Retinal pigment epithelial cell (primary cell): ENCODE measurements around the gene CORO6.

Experiments
- DNase-seq: peaks from one replicate; pipeline ENCODE4 v3.0.0-alpha.2; 2010; ENCODE audit warnings: low read depth
- H3K4me3 ChIP-seq: 2 replicates; pipeline ENCODE4 v1.5.1; 2011; ENCODE audit warnings: mild to moderate bottlenecking, low read length, control low read depth, moderate library complexity
- TF ChIP-seq, protein P1 (sequence below): conservative IDR thresholded peaks from 2 replicates; pipeline ENCODE4 v1.5.1; 2011; ENCODE audit warnings: low read depth, low read length, control low read depth, inconsistent platforms

The CORO6 gene

DNA sequence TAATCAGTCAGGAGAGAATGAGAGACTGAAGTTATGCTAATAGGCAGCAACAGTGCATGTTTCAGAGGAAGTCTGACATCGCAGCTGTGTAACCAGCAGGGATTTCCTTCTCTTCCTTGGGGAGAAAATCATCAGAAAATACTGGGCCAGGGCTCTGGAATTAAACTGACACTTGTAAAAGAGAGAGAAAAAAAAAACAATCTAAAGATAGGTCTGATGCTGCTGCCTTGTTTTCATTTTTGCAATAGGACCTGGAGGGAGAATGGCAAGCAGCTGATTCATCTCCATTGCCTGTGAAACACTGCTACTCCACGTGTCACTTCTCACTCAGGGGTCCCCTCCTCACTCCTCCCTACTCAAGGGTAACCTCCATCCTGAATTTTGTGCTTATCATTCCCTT lies 17.7 kb upstream of the CORO6 start:
- TF ChIP-seq, protein P1, sequence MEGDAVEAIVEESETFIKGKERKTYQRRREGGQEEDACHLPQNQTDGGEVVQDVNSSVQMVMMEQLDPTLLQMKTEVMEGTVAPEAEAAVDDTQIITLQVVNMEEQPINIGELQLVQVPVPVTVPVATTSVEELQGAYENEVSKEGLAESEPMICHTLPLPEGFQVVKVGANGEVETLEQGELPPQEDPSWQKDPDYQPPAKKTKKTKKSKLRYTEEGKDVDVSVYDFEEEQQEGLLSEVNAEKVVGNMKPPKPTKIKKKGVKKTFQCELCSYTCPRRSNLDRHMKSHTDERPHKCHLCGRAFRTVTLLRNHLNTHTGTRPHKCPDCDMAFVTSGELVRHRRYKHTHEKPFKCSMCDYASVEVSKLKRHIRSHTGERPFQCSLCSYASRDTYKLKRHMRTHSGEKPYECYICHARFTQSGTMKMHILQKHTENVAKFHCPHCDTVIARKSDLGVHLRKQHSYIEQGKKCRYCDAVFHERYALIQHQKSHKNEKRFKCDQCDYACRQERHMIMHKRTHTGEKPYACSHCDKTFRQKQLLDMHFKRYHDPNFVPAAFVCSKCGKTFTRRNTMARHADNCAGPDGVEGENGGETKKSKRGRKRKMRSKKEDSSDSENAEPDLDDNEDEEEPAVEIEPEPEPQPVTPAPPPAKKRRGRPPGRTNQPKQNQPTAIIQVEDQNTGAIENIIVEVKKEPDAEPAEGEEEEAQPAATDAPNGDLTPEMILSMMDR = no peak
- no peak overlapping the region for H3K4me3 ChIP-seq
- no peak for DNase-seq

DNA sequence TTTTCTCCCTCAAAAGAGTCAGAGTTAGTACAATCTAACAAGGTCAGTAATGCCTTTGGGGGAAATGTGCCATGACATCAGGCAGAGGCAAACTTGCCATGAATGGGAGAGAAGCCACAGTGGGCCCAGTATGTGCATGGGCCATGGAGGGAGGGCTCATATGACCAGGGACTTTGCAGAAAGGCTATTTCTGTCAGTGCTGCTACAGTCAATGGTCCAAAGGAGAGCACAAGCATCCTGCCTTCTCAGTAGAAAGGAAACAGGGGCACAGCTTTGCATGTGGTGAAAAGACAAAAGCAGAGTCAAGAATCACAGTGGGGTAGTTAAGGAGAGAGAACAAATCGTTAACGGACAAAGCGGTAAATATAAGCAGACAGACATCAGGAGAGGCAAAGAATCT lies 11.2 kb upstream of the CORO6 start:
- H3K4me3 ChIP-seq = no peak overlapping the region
- no peak for DNase-seq
- TF ChIP-seq, protein P1 = no peak

DNA sequence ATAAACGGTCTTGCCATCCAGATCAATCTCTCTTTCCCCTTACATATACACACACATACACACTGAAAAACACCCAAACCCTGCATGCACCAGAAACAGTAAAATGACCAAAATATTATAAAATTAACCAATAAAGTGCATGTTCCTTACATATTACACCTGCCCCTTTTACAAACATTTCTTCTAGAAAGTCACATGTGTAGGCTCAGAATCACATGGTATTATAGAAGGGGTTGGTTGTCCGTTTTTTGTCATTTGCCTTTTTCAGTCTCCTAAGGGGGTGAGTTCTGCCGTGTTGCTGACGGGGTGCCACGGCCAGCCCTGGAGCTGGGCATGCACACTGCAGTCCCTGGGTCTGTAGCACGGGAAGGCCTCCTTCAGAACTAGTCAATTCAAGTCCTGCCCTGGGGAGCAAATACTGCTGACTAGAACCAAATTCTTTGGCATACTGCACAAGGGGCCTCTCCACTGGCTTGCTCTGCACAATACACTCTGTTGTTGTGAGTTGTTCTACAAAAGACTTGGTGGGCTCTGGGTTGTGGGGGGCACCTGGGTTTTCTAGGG lies 8.0 kb upstream of the CORO6 start:
- no peak for DNase-seq

DNA sequence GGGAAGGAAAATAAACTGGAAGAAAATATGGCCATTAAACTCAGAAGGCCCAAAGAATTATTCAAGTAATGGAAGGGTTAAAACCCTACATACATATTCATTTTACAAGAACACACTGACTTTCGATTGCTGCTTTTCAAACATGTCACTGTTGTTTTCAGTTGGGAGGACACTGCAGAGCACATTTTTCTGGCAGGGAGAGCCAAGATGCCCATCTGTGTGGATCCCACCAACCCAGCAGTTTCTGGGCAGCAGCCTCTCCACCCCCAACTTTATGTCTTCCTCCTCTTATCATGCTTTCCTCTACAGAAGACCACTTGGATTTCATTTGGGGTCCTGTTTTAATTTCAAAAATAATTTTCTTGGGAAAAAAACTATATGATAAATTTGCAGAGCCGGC lies 7.1 kb upstream of the CORO6 start:
- H3K4me3 ChIP-seq = no peak overlapping the region
- no peak for DNase-seq
- TF ChIP-seq, protein P1 = no peak

More for the DNA sequence above, 8.0 kb upstream of the CORO6 start:
- no peak overlapping the region for H3K4me3 ChIP-seq
- TF ChIP-seq, protein P1 = no peak

DNA sequence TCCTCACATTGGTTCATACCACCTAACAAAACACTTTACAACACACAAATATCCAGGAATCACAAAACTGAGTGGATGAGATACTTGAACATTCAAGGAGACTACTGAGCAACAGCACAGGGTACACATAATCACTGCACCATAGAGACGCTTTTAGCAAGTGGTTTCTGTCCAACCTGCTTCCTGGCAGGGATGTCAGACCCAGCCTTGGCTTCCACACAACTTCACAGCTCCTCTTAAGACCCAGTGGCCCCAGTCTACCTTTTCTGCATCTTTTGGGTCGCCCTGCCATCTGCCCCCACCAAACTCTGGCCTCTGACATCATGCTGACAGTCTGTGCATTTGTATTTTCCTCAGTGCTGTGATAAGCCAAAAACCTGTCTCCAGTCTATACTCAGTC lies 5.9 kb upstream of the CORO6 start:
- DNase-seq = no peak
- H3K4me3 ChIP-seq = no peak overlapping the region
- TF ChIP-seq, protein P1 = no peak

DNA sequence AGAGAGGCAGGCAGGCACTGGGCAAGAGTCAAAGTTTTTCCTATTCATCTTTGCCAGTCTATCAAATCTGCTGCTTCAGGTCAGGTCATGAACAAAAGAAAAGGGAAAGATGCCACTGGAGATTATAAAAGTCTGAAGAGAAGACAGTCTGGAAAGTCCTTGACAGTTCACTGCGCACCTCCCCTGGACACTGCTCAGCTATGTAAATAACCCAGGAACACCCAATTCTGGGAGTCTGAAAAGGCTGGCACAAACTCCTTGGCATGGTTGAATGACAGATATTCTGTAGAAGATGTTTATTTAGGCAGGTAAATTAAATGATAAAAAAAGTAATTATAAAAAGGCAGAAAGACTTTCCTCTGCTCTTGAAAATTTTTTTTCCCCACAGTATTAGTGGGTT lies 5.2 kb upstream of the CORO6 start:
- TF ChIP-seq, protein P1 = no peak
- no peak overlapping the region for H3K4me3 ChIP-seq
- DNase-seq = no peak

DNA sequence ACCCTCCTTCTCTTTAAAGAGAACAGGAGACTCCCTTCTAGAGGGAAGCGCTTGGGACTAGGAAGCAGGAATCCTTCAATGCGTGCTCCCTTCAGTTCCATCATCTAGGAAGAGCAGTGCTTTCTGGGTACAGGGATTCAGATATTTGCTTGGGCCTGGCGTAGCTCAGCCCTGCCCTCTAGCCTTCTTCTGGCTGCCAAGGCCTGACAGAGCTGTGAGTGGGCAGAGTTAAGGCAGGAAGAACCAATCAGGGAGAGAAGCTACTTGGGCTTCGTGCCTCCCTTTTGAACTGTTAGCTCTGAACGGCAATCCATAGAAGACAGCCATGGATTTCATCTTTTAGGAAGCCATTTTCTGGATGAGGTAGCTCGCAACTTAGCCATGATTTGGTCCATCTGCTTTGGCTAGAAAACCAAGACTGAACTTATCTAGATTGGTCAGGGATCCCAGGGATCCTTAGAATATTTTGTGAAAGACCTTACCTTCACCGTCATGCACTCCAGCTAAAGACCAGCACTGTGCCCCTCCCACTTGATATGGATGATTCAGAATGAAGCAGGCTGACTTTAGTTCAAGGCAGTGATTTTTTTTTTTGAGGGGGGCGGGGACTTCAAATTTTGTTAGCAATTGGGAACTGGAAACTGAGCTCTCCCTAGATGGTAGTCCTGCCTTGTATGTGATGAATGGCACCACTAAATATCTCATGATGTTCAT lies 2.5 kb upstream of the CORO6 start:
- H3K4me3 ChIP-seq = no peak overlapping the region
- no peak for DNase-seq
- TF ChIP-seq, protein P1 = no peak
